Naive thymus-derived CD8-positive, alpha-beta T cell (primary cell): ENCODE data around the gene ERLEC1. TPM values are rescaled to one million over a fixed set of nuclear protein-coding genes. Genes with fewer than 3 reads are reported as not detected.

Experiments used
- ATAC-seq, 2 donors: fragments of 150-1000 bp; cut with Tn5 transposase in 1 of 2; sonication (Bioruptor Pico), chemical (Tn5 transposase) in 1 of 2; 1 replicate in 1 of 2; 2 replicates in 1 of 2; pipeline ENCODE4 v1.10.0; 2021; ENCODE audit warnings: mild to moderate bottlenecking in 2 of 2, moderate library complexity in 2 of 2
- POLR2A ChIA-PET: fragments of 350-600 bp; sonication (Branson Sonifier 250); formaldehyde crosslinking; loops from one replicate; lab custom pipeline; 2021; ENCODE audit warnings: antibody characterized with exemption; lab: Charles Lee
- DNase-seq, 10 donors: peaks; one replicate each; pipeline versions ENCODE4 v3.0.0 to v3.0.0-alpha.2; 2020 to 2022
- H3K27ac Mint-ChIP-seq, 10 donors: one replicate each; pipeline ENCODE4 v1.8.0; 2020 to 2022; ENCODE audit warnings: mild to moderate bottlenecking in 10 of 10, mixed read lengths in 10 of 10, moderate library complexity in 4 of 10, inconsistent platforms in 1 of 10
- H3K27me3 Mint-ChIP-seq, 5 donors: one replicate each; pipeline ENCODE4 v1.8.0; 2021 to 2022; ENCODE audit warnings: mixed read lengths in 5 of 5
- H3K36me3 Mint-ChIP-seq, 3 donors: one replicate each; pipeline ENCODE4 v1.8.0; 2020 to 2022; ENCODE audit warnings: mixed read lengths in 3 of 3, mild to moderate bottlenecking in 2 of 3, inconsistent platforms in 1 of 3
- H3K4me1 Mint-ChIP-seq, 4 donors: one replicate each; pipeline ENCODE4 v1.8.0; 2021 to 2022; ENCODE audit warnings: mixed read lengths in 4 of 4
- H3K4me3 Mint-ChIP-seq, 10 donors: one replicate each; pipeline ENCODE4 v1.8.0; 2020 to 2022; ENCODE audit warnings: mild to moderate bottlenecking in 10 of 10, mixed read lengths in 10 of 10, moderate library complexity in 6 of 10, inconsistent platforms in 1 of 10
- H3K9me3 Mint-ChIP-seq, 9 donors: one replicate each; pipeline ENCODE4 v1.8.0; 2020 to 2022; ENCODE audit warnings: mixed read lengths in 9 of 9, mild to moderate bottlenecking in 3 of 9, inconsistent platforms in 1 of 9, moderate library complexity in 1 of 9
- polyA plus RNA-seq, 3 donors: library from polyadenylated mRNA; unstranded; fragments of 300-500 nt; fragmentation: Illumina TruSeq; gene quantifications; one replicate each; pipeline ENCODE4 v1.2.3, GENCODE V29; 2021
- total RNA-seq, 8 experiments: library from RNA in 2 of 8; stranded (reverse) in 2 of 8; gene quantifications; one replicate each; pipeline ENCODE4 v1.2.3 and lab custom pipeline; 2021 to 2026

ERLEC1 gene
- total and polyA plus RNA-seq, 5 experiments from 2014 or later, result 23.7 to 32.5 (median 27.6) TPM

GRCh38 chr2:53765767-53766166 is 21.1 kb upstream of the ERLEC1 start:
- peak overlapping the region in 3 of 10 donors; percentile 8 to 24 (median 19) for H3K4me3 Mint-ChIP-seq
- H3K36me3 Mint-ChIP-seq, result peaks cover 0 to 38% (median 11%) of the 10 kb centered on the region in 3 donors
- no peaks in the 10 kb centered on the region for H3K27me3 Mint-ChIP-seq
- POLR2A ChIA-PET, result no interaction called here
- H3K4me1 Mint-ChIP-seq, result peaks cover 6 to 39% (median 36%) of the 10 kb centered on the region in 4 donors
- ATAC-seq (no peak), DNase-seq (no peak)
- H3K9me3 Mint-ChIP-seq, result no peaks in the 10 kb centered on the region
- H3K27ac Mint-ChIP-seq, result peak overlapping the region in 3 of 10 donors; percentile 55 to 73 (median 57)

- Mint-ChIP-seq H3K9me3 (no peaks in the 10 kb centered on the region), H3K27me3 (no peaks in the 10 kb centered on the region), H3K4me1 (peaks cover 10 to 43% (median 38%) of the 10 kb centered on the region in 4 donors), H3K36me3 (peaks cover 0 to 28% (median 9%) of the 10 kb centered on the region in 3 donors), H3K27ac (peak within 1 kb of the TSS; percentile 90 to 98 (median 94)), H3K4me3 (peak within 1 kb of the TSS; percentile 90 to 98 (median 94))
- ATAC-seq (peak; percentile 89 to 94), DNase-seq (peak; percentile 73 to 90 (median 81))
- POLR2A ChIA-PET, result interaction anchor here (0.6 to 2.3 kb wide), 12 partner anchors 10 to 1851 kb away, joined by 3 to 34 read pairs (median 3); partner anchors contain the start of genes ASB3, ERLEC1 and RTN4
Observed at GRCh38 chr2:53767405-53768241, 19.2 kb upstream of the ERLEC1 start, which contains the start of gene CHAC2. Gene CHAC2 (plus strand): TSS chr2:53767804. CDS start chr2:53767887, 83 bp downstream.

- peak overlapping the region; percentile 90 to 98 (median 94) for H3K4me3 Mint-ChIP-seq
- no peaks in the 10 kb centered on the region for H3K9me3 Mint-ChIP-seq
- no peak for ATAC-seq
Observed at GRCh38 chr2:53768242-53768542, 18.7 kb upstream of the ERLEC1 start.

DNA sequence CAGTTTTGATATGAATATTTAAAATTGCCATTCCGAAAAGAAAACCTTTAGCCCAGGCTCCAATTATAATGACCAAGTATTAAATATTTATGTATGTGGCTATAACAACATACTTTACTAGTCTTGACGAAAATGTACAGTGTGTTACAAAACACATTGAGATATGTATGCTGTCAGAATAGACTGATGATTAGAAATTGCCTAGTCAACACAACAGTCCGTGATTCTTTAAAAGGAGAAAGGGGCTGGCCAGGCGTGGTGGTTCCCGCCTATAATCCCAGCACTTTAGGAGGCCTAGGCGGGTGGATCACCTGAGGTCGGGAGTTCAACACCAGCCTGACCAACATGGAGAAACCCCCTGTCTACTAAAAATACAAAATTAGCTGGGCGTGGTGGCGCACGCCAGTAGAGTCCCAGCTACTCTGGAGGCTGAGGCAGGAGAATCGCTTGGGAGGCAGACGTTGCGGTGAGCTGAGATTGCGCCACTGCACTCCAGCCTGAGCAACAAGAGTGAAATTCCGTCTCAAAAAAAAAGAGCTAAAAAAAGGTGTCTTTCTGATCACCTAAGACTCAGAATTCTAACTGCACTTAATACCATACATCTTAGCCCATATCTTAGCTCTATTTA is 17.4 kb upstream of the ERLEC1 start:
- H3K4me1 Mint-ChIP-seq, result peaks cover 10 to 48% (median 41%) of the 10 kb centered on the region in 4 donors
- no peaks in the 10 kb centered on the region for H3K9me3 Mint-ChIP-seq
- H3K27ac Mint-ChIP-seq, result peak overlapping the region in 2 of 10 donors; percentile 4 to 14
- peaks cover 0 to 20% (median 6%) of the 10 kb centered on the region in 3 donors for H3K36me3 Mint-ChIP-seq
- no peak for DNase-seq
- ATAC-seq, result no peak
- H3K4me3 Mint-ChIP-seq, result peak overlapping the region in 1 of 10 donors; percentile 12
- POLR2A ChIA-PET, result interaction anchor here (0.6 to 1.2 kb wide), 3 partner anchors 17 to 1729 kb away, joined by 4 to 5 read pairs (median 5); partner anchors contain the start of genes ASB3 and ERLEC1
- no peaks in the 10 kb centered on the region for H3K27me3 Mint-ChIP-seq

More at GRCh38 chr2:53768242-53768542, 18.7 kb upstream of the ERLEC1 start:
- peaks cover 0 to 25% (median 7%) of the 10 kb centered on the region in 3 donors for H3K36me3 Mint-ChIP-seq
- peaks cover 10 to 43% (median 38%) of the 10 kb centered on the region in 4 donors for H3K4me1 Mint-ChIP-seq
- H3K27ac Mint-ChIP-seq, result peak overlapping the region; percentile 90 to 98 (median 94)
- peak in 1 of 10 donors; percentile 37 for DNase-seq
- POLR2A ChIA-PET, result interaction anchor here (0.6 to 2.3 kb wide), 8 partner anchors 9 to 1850 kb away, joined by 3 to 34 read pairs (median 3); partner anchors contain the start of genes ASB3, ERLEC1 and RTN4
- H3K27me3 Mint-ChIP-seq, result no peaks in the 10 kb centered on the region

GRCh38 chr2:53770264-53770663 is 16.6 kb upstream of the ERLEC1 start:
- no peak for ATAC-seq
- peaks cover 0 to 18% (median 6%) of the 10 kb centered on the region in 3 donors for H3K36me3 Mint-ChIP-seq
- H3K4me1 Mint-ChIP-seq, result peaks cover 10 to 48% (median 41%) of the 10 kb centered on the region in 4 donors
- peak overlapping the region in 2 of 10 donors; percentile 4 for H3K27ac Mint-ChIP-seq
- H3K4me3 Mint-ChIP-seq, result no peak overlapping the region
- H3K9me3 Mint-ChIP-seq, result no peaks in the 10 kb centered on the region
- no peaks in the 10 kb centered on the region for H3K27me3 Mint-ChIP-seq
- POLR2A ChIA-PET, result interaction anchor here (1.2 kb wide), 1 partner anchor 16 kb away, joined by 4 read pairs; the partner anchor contains the start of genes ASB3 and ERLEC1
- no peak for DNase-seq

DNA sequence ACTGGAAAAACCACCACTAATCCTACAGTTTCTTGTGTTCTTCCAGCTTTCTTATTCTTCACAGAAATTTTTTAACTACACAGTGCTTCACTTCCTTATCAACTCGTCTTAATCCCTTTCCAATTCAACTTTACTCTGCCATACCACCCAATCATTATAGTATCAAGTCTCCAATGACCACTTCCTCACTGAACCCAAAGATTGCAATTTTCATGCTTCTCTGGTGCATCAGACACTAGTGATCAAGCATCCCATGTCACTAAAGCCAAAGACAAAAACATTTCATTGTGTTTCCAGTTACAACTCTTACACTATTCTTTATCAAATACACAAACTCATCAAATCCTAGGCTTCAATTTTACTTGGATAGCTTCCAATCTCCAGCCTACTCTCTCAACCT is 9.7 kb upstream of the ERLEC1 start:
- peak overlapping the region in 6 of 10 donors; percentile 10 to 90 (median 31) for H3K27ac Mint-ChIP-seq
- no peaks in the 10 kb centered on the region for H3K9me3 Mint-ChIP-seq
- peaks cover 15 to 42% (median 35%) of the 10 kb centered on the region in 4 donors for H3K4me1 Mint-ChIP-seq
- ATAC-seq (no peak), DNase-seq (no peak)
- H3K4me3 Mint-ChIP-seq, result no peak overlapping the region
- H3K27me3 Mint-ChIP-seq, result no peaks in the 10 kb centered on the region
- POLR2A ChIA-PET, result interaction anchor here (0.9 to 1.3 kb wide), 2 partner anchors 9 kb away, joined by 3 to 4 read pairs; partner anchors contain the start of genes ASB3 and CHAC2
- H3K36me3 Mint-ChIP-seq, result peaks cover 0 to 62% (median 25%) of the 10 kb centered on the region in 3 donors

- POLR2A ChIA-PET, result interaction anchor here (0.7 kb wide), 1 partner anchor 11 kb away, joined by 3 read pairs; the partner anchor contains the start of gene CHAC2
Observed at GRCh38 chr2:53778536-53779162, 8.2 kb upstream of the ERLEC1 start.

GRCh38 chr2:53780056-53780455 is 6.8 kb upstream of the ERLEC1 start:
- no peak for DNase-seq
- ATAC-seq, result no peak
- Mint-ChIP-seq H3K36me3 (peaks cover 0 to 60% (median 19%) of the 10 kb centered on the region in 3 donors), H3K4me3 (no peak overlapping the region), H3K9me3 (no peaks in the 10 kb centered on the region), H3K4me1 (peaks cover 24 to 59% (median 50%) of the 10 kb centered on the region in 4 donors), H3K27ac (peak overlapping the region in 2 of 10 donors; percentile 64 to 65), H3K27me3 (no peaks in the 10 kb centered on the region)
- POLR2A ChIA-PET, result no interaction called here

More at GRCh38 chr2:53778536-53779162, 8.2 kb upstream of the ERLEC1 start:
- peaks cover 17 to 49% (median 42%) of the 10 kb centered on the region in 4 donors for H3K4me1 Mint-ChIP-seq
- DNase-seq (no peak), ATAC-seq (no peak)
- H3K27me3 Mint-ChIP-seq, result no peaks in the 10 kb centered on the region
- no peaks in the 10 kb centered on the region for H3K9me3 Mint-ChIP-seq
- H3K4me3 Mint-ChIP-seq, result no peak overlapping the region
- peak overlapping the region in 4 of 10 donors; percentile 4 to 73 (median 14) for H3K27ac Mint-ChIP-seq
- H3K36me3 Mint-ChIP-seq, result peaks cover 0 to 66% (median 21%) of the 10 kb centered on the region in 3 donors

GRCh38 chr2:53782676-53783075 is 4.2 kb upstream of the ERLEC1 start:
- H3K9me3 Mint-ChIP-seq, result no peaks in the 10 kb centered on the region
- H3K27ac Mint-ChIP-seq, result peak overlapping the region in 2 of 10 donors; percentile 22 to 37
- H3K4me3 Mint-ChIP-seq, result no peak overlapping the region
- H3K4me1 Mint-ChIP-seq, result peaks cover 24 to 64% (median 55%) of the 10 kb centered on the region in 4 donors
- POLR2A ChIA-PET, result no interaction called here
- DNase-seq, result no peak
- H3K27me3 Mint-ChIP-seq, result no peaks in the 10 kb centered on the region
- H3K36me3 Mint-ChIP-seq, result peaks cover 0 to 47% (median 15%) of the 10 kb centered on the region in 3 donors
- no peak for ATAC-seq

DNA sequence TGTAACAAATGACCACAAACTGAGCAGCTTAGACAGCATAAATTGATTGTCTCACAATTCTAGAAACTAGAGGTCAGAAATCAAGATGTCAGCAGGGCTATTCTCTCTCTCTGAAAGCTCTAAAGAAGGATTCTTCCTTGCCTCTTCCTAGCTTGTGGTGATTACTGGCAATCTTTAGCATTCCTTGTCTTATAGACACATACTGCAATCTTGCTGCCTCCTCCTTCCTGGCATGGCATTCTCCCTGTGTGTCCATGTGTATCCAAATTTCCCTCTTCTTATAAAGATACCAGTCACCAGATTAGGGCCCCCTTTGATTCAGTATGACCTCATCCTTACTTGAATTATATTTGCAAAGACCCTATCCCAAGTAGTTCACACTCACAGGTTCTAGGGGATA is 2.4 kb upstream of the ERLEC1 start:
- peaks cover 23 to 67% (median 56%) of the 10 kb centered on the region in 4 donors for H3K4me1 Mint-ChIP-seq

DNA sequence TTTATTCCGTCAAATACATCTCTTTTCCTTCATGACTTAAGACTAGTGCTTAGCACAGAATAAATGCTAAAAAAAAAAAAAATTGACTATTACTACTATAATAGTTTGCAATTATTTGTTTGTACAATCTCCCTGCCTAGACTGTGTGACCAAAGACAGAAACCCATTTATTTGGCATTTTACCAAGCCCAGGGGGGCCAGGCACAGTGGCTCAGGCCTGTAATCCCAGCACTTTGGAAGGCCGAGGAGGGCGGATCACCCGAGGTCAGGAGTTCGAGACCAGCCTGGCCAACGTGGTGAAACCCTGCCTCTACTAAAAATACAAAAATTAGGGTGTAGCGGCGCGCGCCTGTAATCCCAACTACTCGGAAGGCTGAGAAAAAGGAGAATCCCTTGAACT is 1.5 kb upstream of the ERLEC1 start:
- Mint-ChIP-seq H3K4me3 (peak overlapping the region; percentile 90 to 99 (median 96)), H3K27me3 (no peaks in the 10 kb centered on the region)
- POLR2A ChIA-PET, result interaction anchor here (0.5 to 2.0 kb wide), 3 partner anchors 18 to 1193 kb away, joined by 3 to 34 read pairs (median 4); partner anchors contain the start of gene CHAC2

More for the DNA sequence above, 2.4 kb upstream of the ERLEC1 start:
- Mint-ChIP-seq H3K36me3 (peaks cover 0 to 36% (median 6%) of the 10 kb centered on the region in 3 donors), H3K27me3 (no peaks in the 10 kb centered on the region), H3K27ac (peak overlapping the region in 9 of 10 donors; percentile 6 to 99 (median 45)), H3K4me3 (peak overlapping the region; percentile 90 to 99 (median 96)), H3K9me3 (no peaks in the 10 kb centered on the region)
- POLR2A ChIA-PET, result interaction anchor here (1.3 kb wide), 1 partner anchor 17 kb away, joined by 4 read pairs; no protein-coding TSS in a partner anchor
- DNase-seq (no peak), ATAC-seq (no peak)

More for the DNA sequence above, 1.5 kb upstream of the ERLEC1 start:
- peaks cover 0 to 28% (median 2%) of the 10 kb centered on the region in 3 donors for H3K36me3 Mint-ChIP-seq
- no peak for ATAC-seq
- no peaks in the 10 kb centered on the region for H3K9me3 Mint-ChIP-seq
- no peak for DNase-seq
- peak overlapping the region in 8 of 10 donors; percentile 25 to 99 (median 88) for H3K27ac Mint-ChIP-seq
- H3K4me1 Mint-ChIP-seq, result peaks cover 21 to 68% (median 54%) of the 10 kb centered on the region in 4 donors
